ENCODE results near the gene ENTHD1.
A peak's percentile ranks its signal among the peaks of the same experiment; 100 is the strongest.

The ENTHD1 gene

GRCh38 chr22:39728236-39728860, 165.2 kb downstream of the ENTHD1 start:
- DNase-seq, result no peak

GRCh38 chr22:39727541-39727940, 166.0 kb downstream of the ENTHD1 start:
- DNase-seq, result no peak

DNA sequence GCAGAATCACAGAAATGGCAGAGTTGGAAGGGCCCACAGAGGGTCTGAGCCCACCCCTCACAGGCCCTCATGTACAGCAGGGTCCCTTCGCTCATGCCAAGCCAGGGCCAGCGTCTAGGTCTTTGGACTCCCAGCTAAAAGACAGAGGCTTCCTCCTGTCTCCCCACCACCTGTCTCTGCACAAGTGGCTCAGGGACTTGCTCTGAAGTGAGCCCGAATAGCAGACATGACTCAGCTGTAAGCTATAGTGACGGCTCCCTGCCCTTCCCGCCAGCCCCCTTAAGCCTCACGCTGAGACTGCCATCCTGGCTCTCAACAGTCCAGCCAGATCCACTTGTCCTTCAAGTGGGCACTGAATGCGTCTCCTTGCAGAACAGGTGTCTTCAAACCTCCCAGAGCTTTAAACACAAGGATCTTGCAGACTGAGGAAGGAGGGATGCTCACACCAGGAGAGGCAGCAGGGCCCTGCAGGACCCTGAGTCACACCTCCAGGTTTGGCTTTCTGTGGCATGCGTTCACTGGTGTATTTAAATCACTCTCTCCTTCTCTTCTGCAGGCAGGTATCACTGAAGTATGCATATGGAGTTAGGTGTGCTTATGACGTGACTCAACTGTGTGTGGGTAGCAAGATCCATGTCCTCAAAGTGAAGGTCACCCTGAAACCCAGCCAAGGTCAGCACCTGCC, 168.1 kb downstream of the ENTHD1 start:
- no peak for DNase-seq

DNA sequence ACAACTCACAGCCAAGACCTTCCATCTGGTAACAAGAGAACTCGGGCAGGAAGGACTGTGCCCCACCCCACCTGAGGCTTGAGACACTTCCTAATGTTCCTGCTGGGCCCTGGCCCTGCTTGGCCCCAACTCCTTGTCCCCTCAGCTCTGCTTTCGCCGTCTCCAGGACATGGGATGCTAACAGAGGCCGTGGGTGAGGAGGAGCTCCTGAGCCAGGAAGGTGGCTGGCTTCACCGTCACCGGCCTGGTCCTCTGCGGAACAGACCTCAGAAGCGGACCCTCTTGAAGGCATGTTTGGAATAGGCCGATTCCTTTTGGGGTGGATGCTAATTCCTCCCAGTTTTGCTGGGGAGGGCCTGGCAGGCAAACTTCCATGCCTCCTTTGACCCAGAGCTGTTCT, 168.7 kb downstream of the ENTHD1 start:
- DNase-seq, result no peak

- DNase-seq, result peak; percentile 73
These were observed 169.2 kb downstream of the ENTHD1 start for GRCh38 chr22:39724390-39724789.

GRCh38 chr22:39723899-39724351, 169.6 kb downstream of the ENTHD1 start:
- DNase-seq, result peak; percentile 92

GRCh38 chr22:39723463-39723862, 170.1 kb downstream of the ENTHD1 start:
- DNase-seq, result no peak

GRCh38 chr22:39722501-39722900, 171.1 kb downstream of the ENTHD1 start:
- peak; percentile 86 for DNase-seq

- no peak for DNase-seq
These were observed 171.6 kb downstream of the ENTHD1 start for GRCh38 chr22:39722032-39722325.

DNA sequence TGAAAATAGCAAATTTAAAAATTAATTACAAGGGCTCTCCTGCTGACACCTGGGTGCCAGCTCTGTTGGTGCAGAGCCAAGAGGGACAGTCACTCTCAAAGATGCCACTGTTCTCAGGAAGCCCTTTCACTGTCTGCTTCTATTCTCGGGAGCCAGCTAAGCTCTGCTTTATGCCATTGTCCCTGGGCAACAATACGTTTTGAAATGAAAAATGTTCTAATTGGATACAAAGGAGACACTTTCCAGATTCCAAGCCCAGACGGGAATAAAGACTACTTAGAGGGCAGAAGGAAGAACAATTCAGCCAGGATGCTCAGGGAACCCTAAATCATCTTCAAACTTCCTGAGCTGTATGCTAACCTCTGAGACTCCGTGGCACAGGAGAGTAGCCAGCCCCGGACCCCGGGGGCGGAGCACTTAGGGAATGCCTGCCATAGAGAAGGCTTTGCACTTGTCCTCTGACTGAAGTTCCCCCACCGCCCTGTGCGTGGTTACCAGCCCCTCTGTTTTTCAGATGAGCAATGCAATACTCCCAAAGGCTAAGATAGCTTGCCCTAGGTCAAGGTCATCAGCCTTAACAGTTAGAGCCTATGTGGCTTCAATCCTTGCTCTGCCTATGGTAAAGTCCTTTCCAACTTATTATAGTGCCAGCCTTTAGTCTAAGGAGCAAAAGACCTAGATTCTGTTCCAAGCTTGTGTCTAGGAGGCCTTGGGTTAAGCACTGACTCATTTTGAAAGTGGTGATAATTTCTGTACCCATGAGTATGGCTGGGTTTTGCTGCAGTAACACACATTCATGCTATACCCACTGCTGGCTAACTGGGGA, 172.1 kb downstream of the ENTHD1 start:
- no peak for DNase-seq

DNA sequence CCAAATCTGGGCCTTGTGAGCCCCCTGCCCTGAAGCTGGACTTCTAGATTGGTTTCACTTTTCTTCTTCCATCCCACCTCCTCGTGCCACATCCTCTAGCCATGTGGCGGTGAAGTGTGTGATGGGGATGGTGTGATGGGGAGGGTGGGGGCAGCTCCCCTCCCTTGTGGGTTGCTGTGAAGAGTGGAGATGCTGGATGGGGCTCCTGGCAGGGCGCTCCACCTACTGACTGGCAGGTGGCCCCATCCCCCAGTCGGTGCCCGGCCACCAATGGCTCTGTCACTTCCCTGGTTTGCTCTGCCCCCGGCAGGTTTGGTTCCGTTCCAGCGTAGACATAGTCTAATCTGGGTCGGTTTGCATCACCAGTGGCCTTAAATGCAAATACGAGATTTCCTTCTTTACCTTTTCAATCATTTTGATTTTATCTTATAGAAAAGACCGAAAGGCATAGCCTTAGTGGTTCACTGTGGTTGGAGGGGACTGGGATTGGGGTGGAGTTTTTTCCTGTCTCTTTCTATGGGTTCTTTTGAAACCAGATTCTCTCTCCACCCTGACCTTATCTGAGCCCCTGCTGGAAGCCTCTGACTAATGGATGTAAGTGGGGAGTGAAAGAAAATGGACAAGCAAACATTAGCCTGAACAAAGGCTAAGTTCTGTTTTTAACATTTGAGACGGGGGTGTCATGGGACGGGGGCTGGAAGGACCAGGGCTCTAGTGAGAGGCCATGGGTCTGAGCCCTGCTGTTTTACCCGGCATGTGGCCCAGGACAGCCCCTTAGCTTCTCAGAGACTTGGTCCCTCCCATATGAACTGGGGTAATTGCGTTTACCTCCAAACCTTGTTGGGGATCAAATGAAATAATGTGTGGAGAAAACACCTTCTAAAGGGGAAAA, 173.8 kb downstream of the ENTHD1 start:
- no peak for DNase-seq

GRCh38 chr22:39718921-39719475, 174.6 kb downstream of the ENTHD1 start:
- no peak for DNase-seq

GRCh38 chr22:39718206-39718605, 175.4 kb downstream of the ENTHD1 start:
- peak; percentile 33 for DNase-seq

- no peak for DNase-seq
These were observed 176.5 kb downstream of the ENTHD1 start for GRCh38 chr22:39717099-39717498.

DNA sequence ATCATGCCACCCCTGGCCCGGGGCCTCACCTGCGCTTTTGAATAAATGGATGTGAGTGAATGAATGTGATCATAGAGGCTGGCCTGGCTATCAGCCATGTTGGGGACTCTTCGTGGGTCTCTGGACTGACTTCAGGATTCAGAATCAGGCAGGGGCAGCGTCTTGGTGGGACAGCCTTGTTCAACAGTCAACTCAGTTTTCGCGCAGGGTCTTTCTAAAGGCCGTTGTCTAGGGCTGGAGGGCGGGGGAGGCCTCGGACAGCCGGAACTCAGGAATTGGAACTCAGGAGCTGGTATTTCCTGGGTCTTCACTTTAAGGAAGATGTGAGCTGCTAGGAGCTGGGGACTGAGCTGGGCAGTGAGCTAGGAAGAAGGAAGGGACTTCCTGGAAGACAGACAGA, 177.0 kb downstream of the ENTHD1 start:
- DNase-seq, result no peak

DNA sequence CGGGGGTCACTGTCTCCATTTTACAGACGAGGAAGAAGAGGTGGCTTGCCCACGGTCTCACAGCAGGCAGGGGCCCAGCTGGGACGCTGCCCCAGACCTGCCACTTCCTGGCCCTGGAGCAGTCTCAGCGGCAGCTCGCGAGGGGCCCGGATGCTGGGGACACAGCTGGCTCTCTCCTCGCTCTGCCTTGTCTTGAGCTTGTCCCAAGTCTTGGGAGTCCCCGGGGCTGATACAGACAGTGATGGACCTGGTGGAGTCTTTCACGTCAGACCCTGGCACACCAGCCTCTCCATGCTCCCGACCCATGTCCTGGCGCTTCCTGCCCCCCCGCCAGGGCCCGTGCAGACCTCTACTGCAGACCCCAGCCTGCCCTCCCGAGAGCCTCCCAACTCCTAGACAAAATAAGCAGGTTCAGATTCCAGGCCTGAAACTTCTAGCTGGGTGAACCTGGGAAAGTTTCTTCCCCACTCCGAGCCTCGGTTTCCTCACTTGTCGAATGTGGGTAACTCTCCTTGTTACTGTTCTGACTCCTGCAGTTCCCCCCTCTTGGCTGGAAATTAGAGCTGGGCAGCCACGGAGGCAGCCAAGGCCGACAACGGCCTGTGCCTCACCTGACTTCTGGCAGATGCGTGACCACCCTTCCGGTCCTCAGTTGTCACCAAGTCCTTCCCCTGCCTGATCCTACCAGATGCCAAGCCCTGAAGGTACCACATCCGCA, 177.6 kb downstream of the ENTHD1 start:
- DNase-seq, result no peak

GRCh38 chr22:39714321-39714720, 179.2 kb downstream of the ENTHD1 start:
- DNase-seq, result no peak

DNA sequence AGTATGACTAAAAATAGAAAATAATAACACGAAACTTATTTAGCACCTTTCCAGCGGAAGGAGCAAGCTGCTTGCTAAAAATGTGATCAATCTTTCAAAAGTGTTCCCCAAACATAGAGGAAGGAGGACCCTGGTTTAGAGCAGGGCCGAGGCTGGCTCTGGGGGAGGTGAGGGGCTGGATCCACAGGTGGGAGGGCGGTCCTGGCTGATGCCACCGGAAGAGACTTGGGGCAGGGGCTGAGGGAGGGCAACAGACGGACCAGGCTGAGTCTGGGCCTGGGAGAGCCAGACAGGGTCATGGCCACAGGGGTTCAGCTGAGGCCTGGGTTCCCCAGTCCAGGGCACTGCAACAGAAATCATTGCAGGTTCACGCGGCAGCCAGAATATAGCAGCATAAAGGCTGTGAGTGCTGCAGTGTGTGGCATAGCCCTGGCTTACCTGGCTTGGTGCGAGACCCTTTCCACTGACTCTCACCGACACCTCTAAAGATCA, 179.7 kb downstream of the ENTHD1 start:
- DNase-seq, result no peak

- no peak for DNase-seq
These were observed 180.6 kb downstream of the ENTHD1 start for GRCh38 chr22:39712751-39713525.

DNA sequence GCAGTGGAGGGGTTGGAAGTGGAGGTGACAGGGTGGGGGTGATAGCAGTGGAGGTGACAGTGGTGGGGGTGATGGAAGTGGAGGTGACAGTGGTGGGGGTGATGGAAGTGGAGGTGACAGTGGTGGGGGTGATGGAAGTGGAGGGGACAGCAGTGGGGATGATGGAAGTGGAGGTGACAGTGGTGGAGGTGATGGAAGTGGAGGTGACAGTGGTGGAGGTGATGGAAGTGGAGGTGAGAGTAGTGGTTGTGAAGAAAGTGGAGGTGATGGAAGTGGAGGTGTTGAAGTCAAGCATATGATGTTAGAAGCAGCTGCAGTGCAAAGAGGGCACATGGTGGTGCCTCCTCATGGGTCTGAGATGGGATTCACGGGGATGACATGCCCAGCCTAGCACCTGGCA, 181.5 kb downstream of the ENTHD1 start:
- no peak for DNase-seq

All from hematopoietic multipotent progenitor cell treated with erythropoietin and hydrocortisone succinate and interleukin-3 and kit ligand, for 6 days (in vitro differentiated cells).